Activated CD4-positive, alpha-beta T cell treated with anti-CD3 and anti-CD28 coated beads, Interleukin-2, amount 10 ng/mL, durations not matched to agents 7 days and 5 days (primary cell): ENCODE results near the gene HFE. TPM values are rescaled to one million over a fixed set of nuclear protein-coding genes. Genes with fewer than 3 reads are reported as not detected.
A peak's percentile ranks its signal among the peaks of the same experiment; 100 is the strongest.
"Not testable (repeated sequence)": the region's sequence is repeated elsewhere in the genome, so short reads cannot be mapped to it uniquely, and the experiment has no call there.

Experiments
- CTCF ChIA-PET: fragments of 350-600 bp; sonication (Branson Sonifier 250); formaldehyde crosslinking; loops from one replicate; lab custom pipeline; 2021; ENCODE audit warnings: antibody characterized with exemption; lab: Charles Lee
- POLR2A ChIA-PET: fragments of 350-600 bp; sonication (Branson Sonifier 250); formaldehyde crosslinking; loops from one replicate; lab custom pipeline; 2021; ENCODE audit warnings: antibody characterized with exemption; lab: Charles Lee
- DNase-seq: peaks from one replicate; pipeline ENCODE4 v3.0.0-alpha.2; 2020
- H3K27ac Mint-ChIP-seq: one replicate; pipeline ENCODE4 v1.8.0; 2021; ENCODE audit warnings: mild to moderate bottlenecking, moderate library complexity, mixed read lengths
- H3K27me3 Mint-ChIP-seq: one replicate; pipeline ENCODE4 v1.8.0; 2021; ENCODE audit warnings: mixed read lengths
- H3K36me3 Mint-ChIP-seq: one replicate; pipeline ENCODE4 v1.8.0; 2021; ENCODE audit warnings: low read depth, mixed read lengths
- H3K4me1 Mint-ChIP-seq: one replicate; pipeline ENCODE4 v1.8.0; 2021; ENCODE audit warnings: mixed read lengths
- H3K4me3 Mint-ChIP-seq: one replicate; pipeline ENCODE4 v1.8.0; 2021; ENCODE audit warnings: mild to moderate bottlenecking, moderate library complexity, mixed read lengths
- H3K9me3 Mint-ChIP-seq: one replicate; pipeline ENCODE4 v1.8.0; 2021; ENCODE audit warnings: mixed read lengths
- total RNA-seq, 2 experiments: library from RNA; stranded (reverse); gene quantifications; one replicate each; pipeline ENCODE4 v1.2.3, GENCODE V29; 2021

Gene HFE
- total RNA-seq, 2 experiments from 2014 or later: 3.0 to 3.5 TPM

DNA sequence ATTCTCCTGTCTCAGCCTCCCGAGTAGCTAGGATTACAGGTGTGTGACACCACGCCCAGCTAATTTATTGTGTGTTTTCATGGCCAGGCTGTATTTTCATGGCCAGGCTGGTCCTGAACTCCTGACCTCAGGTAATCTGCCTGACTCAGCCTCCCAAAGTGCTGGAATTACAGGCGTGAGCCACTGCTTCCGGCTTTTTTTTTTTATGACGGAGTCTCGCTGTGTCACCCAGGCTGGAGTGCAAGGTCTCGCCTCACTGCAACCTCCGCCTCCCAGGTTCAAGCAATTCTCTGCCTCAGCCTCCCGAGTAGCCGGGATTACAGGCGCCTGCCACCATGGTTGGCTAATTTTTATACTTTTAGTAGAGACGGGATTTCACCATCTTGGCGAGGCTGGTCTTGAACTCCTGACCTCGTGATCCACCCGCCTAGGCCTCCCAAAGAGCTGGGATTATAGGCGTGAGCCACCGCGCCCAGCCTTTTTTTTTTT, 34.4 kb upstream of the HFE start:
- H3K4me1 Mint-ChIP-seq: peaks cover 49% of the 10 kb centered on the region
- ChIA-PET POLR2A (interaction anchor here (0.8 to 2.2 kb wide), 4 partner anchors 21 to 71 kb away, joined by 3 to 11 read pairs (median 4); a partner anchor contains a TSS), CTCF (interaction anchor here (0.7 to 3.0 kb wide), 3 partner anchors 9 to 10 kb away, joined by 5 to 8 read pairs (median 6); a partner anchor contains a TSS)
- H3K4me3 Mint-ChIP-seq: peak overlapping the region; percentile 87
- H3K36me3 Mint-ChIP-seq, H3K9me3 Mint-ChIP-seq, DNase-seq, H3K27me3 Mint-ChIP-seq: not testable (repeated sequence)
- peak overlapping the region; percentile 99 for H3K27ac Mint-ChIP-seq

DNA sequence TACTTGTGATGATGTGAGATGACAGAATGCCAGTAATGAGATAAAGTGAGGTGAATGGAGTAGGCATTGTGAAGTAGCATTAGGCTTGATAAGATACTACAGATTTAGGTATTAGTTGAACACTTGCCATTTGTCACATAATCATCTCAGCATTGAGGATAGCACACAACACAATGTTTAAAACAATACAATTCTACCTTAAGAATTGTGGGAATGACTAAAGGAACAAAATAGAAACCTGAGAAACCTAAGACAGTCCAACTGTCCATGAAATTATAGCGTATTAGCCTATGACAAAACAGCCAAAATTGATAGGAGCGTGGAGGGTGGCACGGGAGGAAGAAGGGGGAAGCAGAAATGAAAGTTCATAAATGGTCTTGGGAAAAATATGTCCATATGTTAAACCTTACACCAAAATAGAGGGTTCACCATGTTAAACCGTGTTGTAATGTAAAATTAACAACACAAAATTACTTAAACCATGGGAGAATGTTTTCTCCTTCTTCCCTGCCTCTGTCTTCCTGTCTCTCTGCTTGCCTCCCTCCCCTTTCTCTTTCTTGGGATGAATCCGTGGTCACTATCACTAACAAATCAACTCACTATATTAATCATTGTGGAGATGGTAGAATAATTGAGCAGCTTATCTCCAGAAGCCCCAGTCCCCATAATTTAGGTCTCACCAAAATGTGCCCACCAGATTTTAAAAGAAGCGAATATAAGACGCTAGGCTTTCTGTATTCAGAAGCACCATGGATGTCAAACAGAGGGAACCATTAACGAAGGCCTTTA, 33.0 kb upstream of the HFE start:
- peaks cover 4% of the 10 kb centered on the region for H3K36me3 Mint-ChIP-seq
- peaks cover 40% of the 10 kb centered on the region for H3K4me1 Mint-ChIP-seq
- ChIA-PET POLR2A (interaction anchor here (0.6 to 2.2 kb wide), 6 partner anchors 9 to 69 kb away, joined by 3 to 11 read pairs (median 4); a partner anchor contains a TSS), CTCF (interaction anchor here (0.6 to 3.0 kb wide), 3 partner anchors 9 to 10 kb away, joined by 4 to 8 read pairs (median 6); a partner anchor contains a TSS)
- H3K27ac Mint-ChIP-seq: peak overlapping the region; percentile 99
- no peaks in the 10 kb centered on the region for H3K9me3 Mint-ChIP-seq
- DNase-seq: no peak
- H3K27me3 Mint-ChIP-seq: no peaks in the 10 kb centered on the region
- H3K4me3 Mint-ChIP-seq: peak overlapping the region; percentile 87

DNA sequence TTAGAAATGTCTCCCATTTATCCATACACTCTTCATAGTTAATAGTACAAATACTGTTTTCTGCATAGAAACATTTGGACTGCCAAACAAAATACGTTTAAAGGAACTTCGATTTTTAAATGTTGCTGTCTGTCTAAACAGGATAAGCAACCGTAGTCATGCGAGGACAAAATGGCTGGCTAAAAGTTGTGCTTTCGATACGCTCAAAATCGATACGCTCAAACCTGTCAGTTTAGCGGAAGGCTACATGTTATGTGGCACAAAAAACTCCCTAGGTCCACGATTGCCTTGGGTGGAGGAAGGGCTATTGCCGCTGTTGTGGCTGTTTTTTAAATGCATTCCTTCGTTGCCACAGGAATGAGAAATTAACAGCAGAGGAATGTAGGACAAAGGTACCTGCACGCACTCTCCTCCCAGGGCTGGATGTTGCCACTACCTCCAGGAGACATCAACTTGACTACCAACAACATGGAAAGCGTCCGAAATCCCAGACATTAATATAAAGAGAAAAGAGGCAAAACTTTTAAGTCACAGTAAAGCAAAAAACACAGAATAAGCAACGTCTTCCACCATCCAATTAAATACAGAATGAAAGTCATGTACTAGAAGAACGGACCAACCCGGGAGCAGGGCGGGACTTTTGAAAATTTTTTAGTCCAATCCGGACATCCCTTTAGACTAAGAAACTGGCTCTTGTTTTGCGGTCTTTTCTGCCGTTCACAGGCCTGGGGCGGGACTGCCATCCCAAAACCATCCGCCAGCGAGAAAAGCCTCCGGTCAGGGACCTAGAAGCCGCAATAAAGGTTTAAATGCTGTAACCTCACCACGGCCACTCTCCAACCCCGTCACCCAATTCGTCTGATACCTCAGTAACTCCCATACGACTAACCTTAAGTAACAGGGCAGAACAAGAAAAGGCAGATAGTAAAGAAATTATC, 32.2 kb upstream of the HFE start:
- POLR2A ChIA-PET: interaction anchor here (0.5 to 3.1 kb wide), 14 partner anchors 10 to 1811 kb away, joined by 3 to 65 read pairs (median 7); a partner anchor contains a TSS
- Mint-ChIP-seq H3K9me3 (no peaks in the 10 kb centered on the region), H3K4me3 (peak overlapping the region; percentile 87), H3K27ac (peak overlapping the region; percentile 99), H3K4me1 (peaks cover 40% of the 10 kb centered on the region), H3K36me3 (peaks cover 2% of the 10 kb centered on the region), H3K27me3 (no peaks in the 10 kb centered on the region)
- CTCF ChIA-PET: interaction anchor here (1.2 to 1.6 kb wide), 3 partner anchors 10 to 48 kb away, joined by 5 to 6 read pairs (median 5); a partner anchor contains a TSS
- DNase-seq: peak; percentile 94

DNA sequence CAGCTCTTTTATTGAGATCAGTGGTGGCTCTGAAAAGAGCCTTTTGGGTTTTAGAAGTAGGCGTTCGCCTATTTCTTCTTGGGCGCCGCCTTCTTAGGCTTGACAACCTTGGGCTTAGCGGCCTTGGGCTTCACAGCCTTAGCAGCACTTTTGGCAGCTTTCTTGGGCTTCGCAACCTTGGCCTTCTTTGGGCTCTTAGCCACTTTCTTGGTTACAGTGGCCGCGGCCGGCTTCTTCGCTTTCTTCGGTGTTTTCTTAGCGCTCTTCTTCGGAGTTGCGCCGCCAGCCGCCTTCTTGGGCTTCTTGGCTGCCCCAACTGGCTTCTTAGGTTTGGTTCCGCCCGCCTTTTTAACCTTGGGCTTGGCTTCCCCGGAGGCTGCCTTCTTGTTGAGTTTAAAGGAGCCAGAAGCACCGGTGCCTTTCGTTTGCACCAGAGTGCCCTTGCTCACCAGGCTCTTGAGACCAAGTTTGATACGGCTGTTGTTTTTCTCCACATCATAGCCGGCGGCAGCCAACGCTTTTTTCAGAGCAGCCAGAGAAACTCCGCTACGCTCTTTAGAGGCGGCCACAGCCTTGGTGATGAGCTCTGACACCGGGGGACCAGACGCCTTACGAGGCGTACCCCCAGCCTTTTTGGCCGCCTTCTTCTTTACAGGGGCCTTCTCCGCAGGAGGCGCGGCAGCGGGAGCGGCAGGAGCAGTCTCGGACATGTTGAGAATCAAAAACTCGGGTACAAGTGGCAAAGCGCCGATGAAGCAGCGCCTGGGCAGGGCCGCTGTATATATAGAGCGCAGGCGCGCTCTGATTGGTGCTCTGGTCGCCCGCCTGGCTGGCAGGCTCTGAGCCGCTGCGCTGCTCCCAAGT, 31.3 kb upstream of the HFE start:
- H3K36me3 Mint-ChIP-seq: peaks cover 2% of the 10 kb centered on the region
- H3K27me3 Mint-ChIP-seq: no peaks in the 10 kb centered on the region
- peak overlapping the region; percentile 99 for H3K27ac Mint-ChIP-seq
- H3K4me3 Mint-ChIP-seq: peak overlapping the region; percentile 87
- peaks cover 46% of the 10 kb centered on the region for H3K4me1 Mint-ChIP-seq
- CTCF ChIA-PET: interaction anchor here (1.0 to 1.6 kb wide), 7 partner anchors 9 to 67 kb away, joined by 3 to 6 read pairs (median 5); partner anchors contain the start of gene HFE
- DNase-seq: peak; percentile 92
- POLR2A ChIA-PET: interaction anchor here (0.5 to 3.1 kb wide), 16 partner anchors 11 to 1810 kb away, joined by 3 to 65 read pairs (median 6); a partner anchor contains a TSS
- no peaks in the 10 kb centered on the region for H3K9me3 Mint-ChIP-seq

DNA sequence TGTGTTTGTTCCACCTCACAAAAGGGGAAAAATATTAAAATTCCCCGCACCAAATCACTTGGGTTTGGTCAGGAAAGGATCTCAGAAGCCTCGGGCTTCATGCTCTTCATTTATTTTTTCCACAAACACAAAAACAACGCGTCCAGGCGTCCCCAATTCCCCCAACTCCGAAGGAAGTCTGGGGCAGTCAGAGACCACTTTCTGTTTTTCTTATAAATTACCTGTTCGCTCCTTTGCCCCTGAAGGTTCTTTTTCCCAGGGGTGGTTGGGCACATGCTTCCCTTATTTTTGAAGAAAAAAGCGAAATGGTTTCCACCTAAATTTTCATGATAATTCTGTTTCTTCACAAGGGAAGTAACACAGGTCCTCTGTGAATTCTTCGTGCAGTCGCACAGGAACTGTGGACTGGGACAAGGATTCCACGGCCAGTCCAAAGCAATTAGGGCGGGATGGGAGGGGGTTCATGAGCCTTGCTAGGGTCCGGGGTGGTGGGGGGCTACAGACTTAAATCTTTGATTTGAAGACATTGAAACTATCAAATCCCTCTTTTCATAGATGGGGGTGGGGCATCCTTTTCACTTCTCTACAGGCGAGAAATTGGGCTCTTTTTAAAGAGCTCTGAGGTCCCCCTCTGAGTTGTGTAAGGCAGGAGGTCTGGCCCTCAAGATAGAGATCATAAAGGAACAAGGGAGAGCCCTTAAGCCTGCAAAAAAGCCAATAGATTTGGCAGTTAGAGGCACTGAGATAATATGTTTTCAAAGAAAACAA, 30.5 kb upstream of the HFE start:
- Mint-ChIP-seq H3K4me1 (peaks cover 42% of the 10 kb centered on the region), H3K27ac (peak overlapping the region; percentile 99), H3K4me3 (peak overlapping the region; percentile 87), H3K36me3 (peaks cover 2% of the 10 kb centered on the region), H3K9me3 (no peaks in the 10 kb centered on the region), H3K27me3 (no peaks in the 10 kb centered on the region)
- ChIA-PET CTCF (interaction anchor here (1.0 to 1.6 kb wide), 5 partner anchors 25 to 66 kb away, joined by 3 to 6 read pairs (median 3); partner anchors contain the start of gene HFE), POLR2A (interaction anchor here (0.5 to 3.1 kb wide), 13 partner anchors 12 to 177 kb away, joined by 3 to 65 read pairs (median 9); a partner anchor contains a TSS)
- DNase-seq: peak; percentile 24

DNA sequence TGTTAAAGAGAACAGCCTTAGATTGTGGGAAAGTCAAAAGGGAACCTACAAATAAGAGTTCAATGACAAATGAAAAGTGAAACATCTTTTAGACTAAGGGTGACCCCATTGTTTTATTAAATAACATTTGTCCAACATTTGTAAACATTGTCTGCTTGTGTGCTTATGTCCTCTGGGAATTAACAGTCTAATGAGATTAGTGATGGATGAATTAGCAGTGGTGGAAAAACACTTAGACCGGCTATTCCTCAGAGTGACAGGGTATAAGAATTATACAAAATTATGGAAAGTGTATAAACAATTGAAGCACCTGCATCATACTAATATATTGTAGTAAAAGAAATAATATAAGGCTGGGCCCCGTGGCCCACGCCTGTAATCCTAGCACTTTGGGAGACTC, 29.3 kb upstream of the HFE start:
- Mint-ChIP-seq H3K27me3 (peaks cover 2% of the 10 kb centered on the region), H3K36me3 (peaks cover 2% of the 10 kb centered on the region), H3K27ac (peak overlapping the region; percentile 99), H3K9me3 (no peaks in the 10 kb centered on the region), H3K4me1 (peaks cover 35% of the 10 kb centered on the region), H3K4me3 (no peak overlapping the region)
- POLR2A ChIA-PET: interaction anchor here (2.9 to 3.1 kb wide), 3 partner anchors 13 to 99 kb away, joined by 18 to 65 read pairs (median 20); a partner anchor contains a TSS
- no peak for DNase-seq
- CTCF ChIA-PET: interaction anchor here (17.9 kb wide), 1 partner anchor 37 kb away, joined by 326 read pairs; the partner anchor contains the start of gene HFE

DNA sequence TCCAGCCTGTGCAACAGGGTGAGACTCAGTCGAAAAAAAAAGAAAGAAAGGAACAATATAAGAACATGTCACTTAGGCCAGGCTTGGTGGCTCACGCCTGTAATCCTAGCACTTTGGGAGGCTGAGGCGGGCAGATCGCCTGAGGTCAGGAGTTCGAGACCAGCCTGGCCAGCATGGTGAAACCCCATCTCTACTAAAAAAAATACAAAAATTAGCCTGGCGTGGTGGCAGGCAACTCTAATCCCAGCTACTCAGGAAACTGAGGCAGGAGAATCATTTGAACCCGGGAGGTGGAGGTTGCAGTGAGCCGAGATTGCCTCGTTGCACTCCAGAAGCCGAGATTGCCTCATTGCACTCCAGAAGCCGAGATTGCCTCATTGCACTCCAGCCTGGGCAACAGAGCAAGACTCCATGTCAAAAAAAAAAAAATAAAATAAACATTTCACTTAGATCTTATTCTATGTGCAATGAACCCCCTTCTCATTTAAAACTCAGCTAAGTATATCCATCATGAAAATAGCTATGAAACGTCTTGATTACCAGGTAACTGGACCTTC, 28.7 kb upstream of the HFE start:
- H3K9me3 Mint-ChIP-seq, H3K36me3 Mint-ChIP-seq, DNase-seq, H3K4me3 Mint-ChIP-seq, H3K27me3 Mint-ChIP-seq: not testable (repeated sequence)
- Mint-ChIP-seq H3K4me1 (peaks cover 31% of the 10 kb centered on the region), H3K27ac (peak overlapping the region; percentile 99)
- ChIA-PET POLR2A (interaction anchor here (0.6 kb wide), 1 partner anchor 157 kb away, joined by 3 read pairs; no protein-coding TSS in a partner anchor), CTCF (interaction anchor here (0.6 to 17.9 kb wide), 3 partner anchors 12 to 49 kb away, joined by 3 to 326 read pairs (median 3); partner anchors contain the start of gene HFE)

DNA sequence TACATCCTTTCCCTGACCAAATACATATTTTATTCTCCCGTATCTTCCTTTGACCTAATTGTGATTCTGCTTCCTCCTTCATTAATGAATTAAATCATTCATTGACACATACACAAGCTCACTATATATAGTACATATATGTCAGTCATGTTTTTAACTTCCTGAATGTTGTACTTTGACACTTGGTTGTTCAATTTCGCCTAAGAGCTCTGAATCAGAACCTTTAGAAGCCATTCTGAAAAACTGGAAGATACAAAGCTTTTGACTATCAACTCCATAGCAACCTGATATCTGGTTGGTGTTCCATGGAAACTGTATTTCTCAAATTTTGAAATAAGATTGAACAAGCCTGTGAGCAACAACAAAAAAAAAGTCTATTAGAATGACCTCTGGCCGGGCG, 27.3 kb upstream of the HFE start:
- Mint-ChIP-seq H3K36me3 (no peaks in the 10 kb centered on the region), H3K9me3 (no peaks in the 10 kb centered on the region), H3K27ac (peak overlapping the region; percentile 47), H3K27me3 (peaks cover 4% of the 10 kb centered on the region), H3K4me1 (peaks cover 27% of the 10 kb centered on the region), H3K4me3 (no peak overlapping the region)
- CTCF ChIA-PET: interaction anchor here (0.6 to 17.9 kb wide), 4 partner anchors 13 to 135 kb away, joined by 3 to 326 read pairs (median 3); partner anchors contain the start of gene HFE
- POLR2A ChIA-PET: interaction anchor here (0.7 to 1.0 kb wide), 2 partner anchors 14 to 44 kb away, joined by 3 read pairs; a partner anchor contains a TSS
- DNase-seq: no peak

DNA sequence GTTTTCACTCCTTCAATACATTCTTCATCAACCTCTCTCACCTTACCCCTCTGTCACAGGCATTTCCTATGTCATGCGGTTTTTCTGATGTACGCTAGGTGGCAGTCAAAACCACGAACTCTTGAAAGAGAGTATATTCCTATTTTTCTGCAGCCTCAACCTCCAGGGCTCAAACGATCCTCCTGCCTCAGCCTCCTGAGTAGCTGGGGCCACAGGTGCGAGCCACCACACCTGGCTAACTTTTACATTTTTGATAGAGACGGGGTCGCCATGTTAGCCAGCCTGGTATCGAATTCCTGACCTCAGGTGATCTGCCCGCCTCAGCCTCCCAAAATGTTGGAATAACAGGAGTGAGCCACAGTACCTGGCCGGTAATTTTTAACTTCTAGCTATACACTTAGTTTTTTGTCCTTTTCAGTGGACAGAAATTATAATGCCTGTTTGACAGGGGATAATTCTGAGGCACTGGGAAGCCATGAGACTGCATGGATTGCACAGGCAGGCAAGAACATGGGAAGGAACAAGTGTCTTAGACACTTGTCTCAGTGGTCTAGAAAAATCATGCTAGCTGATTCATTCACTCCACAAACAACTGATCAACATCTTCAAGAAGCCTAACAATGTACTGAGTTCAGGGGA, 22.5 kb upstream of the HFE start:
- peak; percentile 66 for DNase-seq
- POLR2A ChIA-PET: no interaction called here

DNA sequence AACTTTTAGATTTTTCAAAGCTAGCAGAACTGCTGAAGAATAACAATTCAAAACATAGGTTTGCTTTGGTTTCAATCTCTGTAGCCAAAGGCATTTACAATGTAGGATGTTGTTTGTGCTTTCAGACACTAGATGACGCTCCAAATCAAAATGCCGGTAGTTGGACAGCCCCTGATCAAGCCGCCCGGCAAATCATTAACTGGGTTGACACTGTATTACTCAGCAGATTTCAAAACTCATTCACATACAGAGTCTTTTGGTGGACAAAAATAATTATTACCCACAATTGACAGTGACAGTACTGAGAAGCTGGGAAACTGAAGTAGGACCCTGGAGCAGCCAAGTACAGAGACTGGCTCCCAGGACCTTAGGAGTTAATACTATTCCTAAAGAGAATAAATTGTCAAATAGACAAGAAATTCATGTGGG, 21.3 kb upstream of the HFE start:
- no peaks in the 10 kb centered on the region for H3K9me3 Mint-ChIP-seq
- POLR2A ChIA-PET: no interaction called here
- no peak overlapping the region for H3K27ac Mint-ChIP-seq
- CTCF ChIA-PET: interaction anchor here (0.9 to 17.9 kb wide), 7 partner anchors 10 to 122 kb away, joined by 3 to 326 read pairs (median 4); partner anchors contain the start of gene HFE
- no peak overlapping the region for H3K4me3 Mint-ChIP-seq
- DNase-seq: peak; percentile 76
- H3K36me3 Mint-ChIP-seq: no peaks in the 10 kb centered on the region
- peaks cover 24% of the 10 kb centered on the region for H3K27me3 Mint-ChIP-seq
- H3K4me1 Mint-ChIP-seq: peaks cover 13% of the 10 kb centered on the region

More for the DNA sequence above, 22.5 kb upstream of the HFE start:
- H3K36me3 Mint-ChIP-seq: no peaks in the 10 kb centered on the region
- CTCF ChIA-PET: interaction anchor here (0.8 to 17.9 kb wide), 5 partner anchors 9 to 99 kb away, joined by 3 to 326 read pairs (median 3); partner anchors contain the start of gene HFE
- no peak overlapping the region for H3K27ac Mint-ChIP-seq
- H3K4me1 Mint-ChIP-seq: peaks cover 24% of the 10 kb centered on the region
- H3K4me3 Mint-ChIP-seq: no peak overlapping the region
- H3K27me3 Mint-ChIP-seq: peaks cover 19% of the 10 kb centered on the region
- no peaks in the 10 kb centered on the region for H3K9me3 Mint-ChIP-seq
